ENCODE measurements around the gene CYP26C1.

DNA sequence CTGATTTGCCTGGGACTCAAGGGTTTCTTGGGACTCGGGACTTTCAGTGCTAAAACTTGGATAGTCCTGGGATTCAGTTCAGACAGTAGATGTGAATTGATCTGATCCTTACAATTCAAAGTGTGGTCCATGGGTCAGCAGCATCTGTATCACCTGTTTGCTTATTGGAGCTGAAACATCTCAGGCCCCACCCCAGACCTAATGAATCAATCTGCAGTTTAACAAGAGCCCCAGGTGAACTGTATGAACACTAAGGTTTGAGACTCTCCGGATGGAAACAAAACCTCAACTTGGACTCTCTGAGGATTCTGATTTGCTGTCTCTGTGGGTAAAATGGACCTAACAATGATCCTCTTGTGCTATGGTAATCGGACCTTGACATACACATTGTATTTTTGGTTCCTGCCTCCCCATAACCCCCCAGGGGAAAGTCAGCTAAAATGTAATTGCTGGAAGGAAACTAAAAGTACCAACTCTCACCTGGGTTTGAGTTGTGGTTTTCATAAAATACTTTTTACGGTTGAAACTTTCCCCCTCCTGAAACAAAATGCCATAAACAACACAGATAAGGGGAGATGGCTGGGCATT is 24.8 kb downstream of the CYP26C1 start:
- TF ChIP-seq ZFX (IDR thresholded peaks at IDR 0.05) = no peak
- TF ChIP-seq, protein P1, sequence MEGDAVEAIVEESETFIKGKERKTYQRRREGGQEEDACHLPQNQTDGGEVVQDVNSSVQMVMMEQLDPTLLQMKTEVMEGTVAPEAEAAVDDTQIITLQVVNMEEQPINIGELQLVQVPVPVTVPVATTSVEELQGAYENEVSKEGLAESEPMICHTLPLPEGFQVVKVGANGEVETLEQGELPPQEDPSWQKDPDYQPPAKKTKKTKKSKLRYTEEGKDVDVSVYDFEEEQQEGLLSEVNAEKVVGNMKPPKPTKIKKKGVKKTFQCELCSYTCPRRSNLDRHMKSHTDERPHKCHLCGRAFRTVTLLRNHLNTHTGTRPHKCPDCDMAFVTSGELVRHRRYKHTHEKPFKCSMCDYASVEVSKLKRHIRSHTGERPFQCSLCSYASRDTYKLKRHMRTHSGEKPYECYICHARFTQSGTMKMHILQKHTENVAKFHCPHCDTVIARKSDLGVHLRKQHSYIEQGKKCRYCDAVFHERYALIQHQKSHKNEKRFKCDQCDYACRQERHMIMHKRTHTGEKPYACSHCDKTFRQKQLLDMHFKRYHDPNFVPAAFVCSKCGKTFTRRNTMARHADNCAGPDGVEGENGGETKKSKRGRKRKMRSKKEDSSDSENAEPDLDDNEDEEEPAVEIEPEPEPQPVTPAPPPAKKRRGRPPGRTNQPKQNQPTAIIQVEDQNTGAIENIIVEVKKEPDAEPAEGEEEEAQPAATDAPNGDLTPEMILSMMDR (conservative IDR thresholded peaks at IDR 0.05) = no peak

All from C4-2B (cell line).